Iris pigment epithelial cell (primary cell): ENCODE measurements around the gene PSMC5.
A peak's percentile ranks its signal among the peaks of the same experiment; 100 is the strongest.
"Not testable (repeated sequence)": the region's sequence is repeated elsewhere in the genome, so short reads cannot be mapped to it uniquely, and the experiment has no call there.

ENCODE experiments used
- DNase-seq: peaks from one replicate; pipeline ENCODE4 v3.0.0-alpha.2; 2011; ENCODE audit warnings: low read depth

PSMC5 gene

GRCh38 chr17:63827002-63827800 lies at the start of gene PSMC5, which contains the start of gene FTSJ3:
Gene PSMC5 (plus strand): TSS chr17:63827431. CDS start chr17:63827491, 60 bp downstream.
Gene FTSJ3 (minus strand): TSS chr17:63827663. CDS start chr17:63826902, 761 bp downstream.
- peak; percentile 96 for DNase-seq

GRCh38 chr17:63780507-63780906 lies 46.7 kb upstream of the PSMC5 start:
- DNase-seq, result peak; percentile 62

GRCh38 chr17:63780928-63781327 lies 46.3 kb upstream of the PSMC5 start:
- DNase-seq, result no peak

- no peak for DNase-seq
These were observed 43.7 kb upstream of the PSMC5 start for GRCh38 chr17:63783522-63783921.

- DNase-seq, result peak; percentile 78
These were observed 41.7 kb upstream of the PSMC5 start for GRCh38 chr17:63785556-63785955.

GRCh38 chr17:63786117-63786516 lies 41.1 kb upstream of the PSMC5 start:
- DNase-seq, result no peak

GRCh38 chr17:63786971-63787711 lies 40.1 kb upstream of the PSMC5 start:
- no peak for DNase-seq

- no peak for DNase-seq
These were observed 37.2 kb upstream of the PSMC5 start for GRCh38 chr17:63790057-63790456.

GRCh38 chr17:63792055-63792729 lies 35.0 kb upstream of the PSMC5 start:
- no peak for DNase-seq

- not testable (repeated sequence) for DNase-seq
These were observed 30.9 kb upstream of the PSMC5 start for GRCh38 chr17:63796375-63796774.

- no peak for DNase-seq
These were observed 28.6 kb upstream of the PSMC5 start for GRCh38 chr17:63798572-63799106.

- no peak for DNase-seq
These were observed 26.4 kb upstream of the PSMC5 start for GRCh38 chr17:63800783-63801182.

- DNase-seq, result no peak
These were observed 22.9 kb upstream of the PSMC5 start for GRCh38 chr17:63804328-63804727.

- no peak for DNase-seq
These were observed 21.6 kb upstream of the PSMC5 start for GRCh38 chr17:63805591-63805990.

GRCh38 chr17:63809970-63810369 lies 17.3 kb upstream of the PSMC5 start:
- DNase-seq, result no peak

GRCh38 chr17:63816123-63816522 lies 11.1 kb upstream of the PSMC5 start:
- DNase-seq, result no peak

GRCh38 chr17:63816669-63817068 lies 10.6 kb upstream of the PSMC5 start:
- DNase-seq, result peak; percentile 47

GRCh38 chr17:63817736-63818385 lies 9.4 kb upstream of the PSMC5 start:
- DNase-seq, result no peak

GRCh38 chr17:63819131-63819530 lies 8.1 kb upstream of the PSMC5 start:
- DNase-seq, result no peak

- DNase-seq, result no peak
These were observed 7.4 kb upstream of the PSMC5 start for GRCh38 chr17:63819585-63820537.
